Upper lobe of right lung (tissue), 1 donor: Measurements from ENCODE around the gene TGM2. TPM values are rescaled to one million over a fixed set of nuclear protein-coding genes. Genes with fewer than 3 reads are reported as not detected.

Source experiments
- ATAC-seq: fragments of 200-7000 bp; cut with Tn5 transposase; one replicate; pipeline ENCODE4 v1.9.1; 2020; ENCODE audit warnings: mild to moderate bottlenecking, moderate library complexity
- DNase-seq: peaks from one replicate; pipeline ENCODE4 v3.0.0-alpha.2; 2020
- H3K27ac ChIP-seq: fragments of 200-600 bp; one replicate; pipeline ENCODE4 v1.8.0; 2022
- H3K27me3 ChIP-seq: fragments of 200-600 bp; one replicate; pipeline ENCODE4 v1.8.0; 2022; ENCODE audit warnings: mild to moderate bottlenecking
- H3K36me3 ChIP-seq: fragments of 200-600 bp; one replicate; pipeline ENCODE4 v1.8.0; 2022
- H3K4me1 ChIP-seq: fragments of 200-600 bp; one replicate; pipeline ENCODE4 v1.8.0; 2022
- H3K4me3 ChIP-seq: fragments of 200-600 bp; one replicate; pipeline ENCODE4 v1.8.0; 2022; ENCODE audit warnings: mild to moderate bottlenecking
- H3K9me3 ChIP-seq: fragments of 200-600 bp; one replicate; pipeline ENCODE4 v1.8.0; 2022
- CTCF ChIP-seq: fragments of 200-600 bp; IDR thresholded peaks from one replicate; pipeline ENCODE4 v1.8.0; 2022; ENCODE audit warnings: antibody characterized with exemption
- intact Hi-C: fragments of 100-400 bp; cut with DNase I; formaldehyde crosslinking; loops from one replicate; pipeline ENCODE4 v1.11.0; 2022
- total RNA-seq: library from RNA; stranded (reverse); fragmentation: NEBNext Ultra II Directional; extraction: Animal tissue kit (Norgen Biotek cat#: 25700); gene quantifications from one replicate; pipeline ENCODE4 v1.2.1, GENCODE V29; 2021
- donor health status: DM: no; HTN: yes; CAD: no; lungs with severe emphysema.

The TGM2 gene
- total RNA-seq, 1 donor from 2014 or later: 562 TPM

DNA sequence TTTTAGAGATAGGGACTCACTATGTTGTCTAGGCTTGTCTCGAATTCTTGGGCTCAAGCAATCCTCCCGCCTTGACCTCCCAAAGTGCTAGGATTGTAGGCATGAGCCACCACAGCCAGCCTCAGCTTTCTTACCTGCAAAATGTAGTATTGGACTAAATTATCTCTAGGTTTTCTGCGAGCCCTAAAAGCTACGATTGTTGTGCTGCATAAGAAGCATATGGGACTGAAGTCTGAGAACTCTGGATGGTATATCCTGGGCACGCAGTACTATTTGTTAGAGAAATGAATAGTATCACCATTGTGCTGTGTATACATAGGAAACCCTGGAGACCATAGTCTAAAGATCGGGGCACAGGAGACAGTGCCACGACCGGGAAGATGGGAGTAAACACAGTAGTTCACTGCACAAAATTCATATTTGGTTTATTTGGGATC lies 71.4 kb downstream of the TGM2 start:
- Histone ChIP-seq H3K4me3 (no peak overlapping the region), H3K27ac (peak overlapping the region; percentile 68), H3K36me3 (peaks cover 26% of the 10 kb centered on the region), H3K4me1 (peaks cover 36% of the 10 kb centered on the region), H3K27me3 (no peaks in the 10 kb centered on the region), H3K9me3 (no peaks in the 10 kb centered on the region)
- intact Hi-C loops: no loop called here
- DNase-seq (no peak), ATAC-seq (no peak)
- TF ChIP-seq CTCF: no peak

GRCh38 chr20:38092915-38093314 lies 72.2 kb downstream of the TGM2 start:
- no peaks in the 10 kb centered on the region for H3K9me3 ChIP-seq
- intact Hi-C loops: no loop called here
- TF ChIP-seq CTCF: no peak
- H3K4me1 ChIP-seq: peaks cover 36% of the 10 kb centered on the region
- DNase-seq: no peak
- H3K4me3 ChIP-seq: no peak overlapping the region
- H3K27ac ChIP-seq: no peak overlapping the region
- peaks cover 33% of the 10 kb centered on the region for H3K36me3 ChIP-seq
- no peaks in the 10 kb centered on the region for H3K27me3 ChIP-seq
- no peak for ATAC-seq

- Histone ChIP-seq H3K4me3 (no peak overlapping the region), H3K27ac (peak overlapping the region; percentile 26), H3K9me3 (no peaks in the 10 kb centered on the region), H3K27me3 (no peaks in the 10 kb centered on the region), H3K4me1 (peaks cover 36% of the 10 kb centered on the region), H3K36me3 (peaks cover 37% of the 10 kb centered on the region)
- intact Hi-C loops: no loop called here
- no peak for TF ChIP-seq CTCF
- ATAC-seq (no peak), DNase-seq (no peak)
Measured at GRCh38 chr20:38092260-38092857, 72.7 kb downstream of the TGM2 start.

GRCh38 chr20:38091441-38092216 lies 73.4 kb downstream of the TGM2 start:
- DNase-seq: no peak
- peak overlapping the region; percentile 26 for H3K27ac ChIP-seq

DNA sequence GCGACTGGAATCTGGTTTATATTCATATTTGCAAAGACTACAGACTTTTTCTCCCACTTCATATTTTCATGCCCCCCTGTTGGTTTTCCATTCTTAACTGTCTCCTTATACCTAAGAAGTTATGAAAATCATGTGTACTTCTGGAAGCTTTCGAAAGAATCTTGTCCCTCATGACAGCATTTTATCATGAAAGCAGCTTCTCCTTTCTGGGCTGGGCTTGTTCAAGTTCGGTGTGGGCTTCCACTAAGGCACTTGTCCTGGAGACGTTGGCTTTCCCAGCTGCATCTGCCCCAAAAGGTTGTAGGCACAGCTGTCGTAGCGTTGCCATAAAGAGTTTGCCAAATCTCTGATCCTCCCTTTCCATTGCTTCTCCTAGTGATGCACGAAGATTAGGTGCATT lies 75.0 kb downstream of the TGM2 start:
- no peak overlapping the region for H3K27ac ChIP-seq
- intact Hi-C loops: no loop called here
- no peaks in the 10 kb centered on the region for H3K9me3 ChIP-seq
- peaks cover 37% of the 10 kb centered on the region for H3K4me1 ChIP-seq
- TF ChIP-seq CTCF: no peak
- no peak for DNase-seq
- ATAC-seq: no peak
- no peaks in the 10 kb centered on the region for H3K27me3 ChIP-seq
- no peak overlapping the region for H3K4me3 ChIP-seq
- H3K36me3 ChIP-seq: peaks cover 52% of the 10 kb centered on the region

More at GRCh38 chr20:38091441-38092216, 73.4 kb downstream of the TGM2 start:
- Histone ChIP-seq H3K36me3 (peaks cover 40% of the 10 kb centered on the region), H3K4me1 (peaks cover 36% of the 10 kb centered on the region), H3K4me3 (no peak overlapping the region), H3K27me3 (no peaks in the 10 kb centered on the region), H3K9me3 (no peaks in the 10 kb centered on the region)
- TF ChIP-seq CTCF: no peak
- intact Hi-C loops: no loop called here
- peak; percentile 28 for ATAC-seq
